Activated CD8-positive, alpha-beta memory T cell treated with anti-CD3 and anti-CD28 coated beads, Interleukin-2, amount 10 ng/mL, durations not matched to agents 7 days and 5 days (primary cell): ENCODE measurements around the gene ZNF484. TPM values are rescaled to one million over a fixed set of nuclear protein-coding genes. Genes with fewer than 3 reads are reported as not detected.
"Not testable (repeated sequence)": the region's sequence is repeated elsewhere in the genome, so short reads cannot be mapped to it uniquely, and the experiment has no call there.

Experiments used
- ATAC-seq: fragments of 150-1000 bp; cut with Tn5 transposase; one replicate; pipeline ENCODE4 v1.10.0; 2021; ENCODE audit warnings: moderate library complexity
- CTCF ChIA-PET: fragments of 350-600 bp; sonication (Branson Sonifier 250); formaldehyde crosslinking; loops from one replicate; lab custom pipeline; 2021; ENCODE audit warnings: antibody characterized with exemption; lab: Charles Lee
- DNase-seq: peaks from one replicate; pipeline ENCODE4 v3.0.0-alpha.2; 2020
- H3K27ac Mint-ChIP-seq: one replicate; pipeline ENCODE4 v1.8.0; 2021; ENCODE audit warnings: mild to moderate bottlenecking, mixed read lengths
- H3K27me3 Mint-ChIP-seq: one replicate; pipeline ENCODE4 v1.8.0; 2021; ENCODE audit warnings: mixed read lengths
- H3K36me3 Mint-ChIP-seq: one replicate; pipeline ENCODE4 v1.8.0; 2021; ENCODE audit warnings: mild to moderate bottlenecking, mixed read lengths
- H3K4me1 Mint-ChIP-seq: one replicate; pipeline ENCODE4 v1.8.0; 2021; ENCODE audit warnings: mixed read lengths
- H3K4me3 Mint-ChIP-seq: one replicate; pipeline ENCODE4 v1.8.0; 2021; ENCODE audit warnings: mild to moderate bottlenecking, moderate library complexity, mixed read lengths
- H3K9me3 Mint-ChIP-seq: one replicate; pipeline ENCODE4 v1.8.0; 2022; ENCODE audit warnings: low read depth, mixed read lengths
- total RNA-seq, 2 experiments: library from RNA; stranded (reverse); gene quantifications; one replicate each; pipeline ENCODE4 v1.2.3, GENCODE V29; 2021

The ZNF484 gene
- total RNA-seq, 2 experiments from 2014 or later, result 10.2 to 11.9 TPM

GRCh38 chr9:92886846-92887610 is 9.2 kb upstream of the ZNF484 start:
- peak; percentile 52 for DNase-seq
- H3K4me3 Mint-ChIP-seq, H3K9me3 Mint-ChIP-seq, H3K36me3 Mint-ChIP-seq, H3K27ac Mint-ChIP-seq, CTCF ChIA-PET, ATAC-seq, H3K27me3 Mint-ChIP-seq: not testable (repeated sequence)
- H3K4me1 Mint-ChIP-seq, result peaks cover 19% of the 10 kb centered on the region

GRCh38 chr9:92883666-92884405 is 6.0 kb upstream of the ZNF484 start:
- ATAC-seq, H3K27ac Mint-ChIP-seq, DNase-seq, H3K9me3 Mint-ChIP-seq, CTCF ChIA-PET, H3K4me3 Mint-ChIP-seq, H3K36me3 Mint-ChIP-seq, H3K27me3 Mint-ChIP-seq: not testable (repeated sequence)
- peaks cover 20% of the 10 kb centered on the region for H3K4me1 Mint-ChIP-seq

GRCh38 chr9:92882276-92882675 is 4.4 kb upstream of the ZNF484 start:
- H3K36me3 Mint-ChIP-seq, result peaks cover 8% of the 10 kb centered on the region
- H3K27ac Mint-ChIP-seq, result no peak overlapping the region
- H3K27me3 Mint-ChIP-seq, result peaks cover 3% of the 10 kb centered on the region
- CTCF ChIA-PET, result no interaction called here
- H3K9me3 Mint-ChIP-seq, result no peaks in the 10 kb centered on the region
- no peak overlapping the region for H3K4me3 Mint-ChIP-seq
- DNase-seq (no peak), ATAC-seq (no peak)
- H3K4me1 Mint-ChIP-seq, result peaks cover 14% of the 10 kb centered on the region

GRCh38 chr9:92875373-92875772 is 2.5 kb downstream of the ZNF484 start:
- Mint-ChIP-seq H3K36me3 (peaks cover 49% of the 10 kb centered on the region), H3K4me1 (peaks cover 40% of the 10 kb centered on the region), H3K4me3 (no peak overlapping the region), H3K27ac (no peak overlapping the region), H3K9me3 (no peaks in the 10 kb centered on the region), H3K27me3 (no peaks in the 10 kb centered on the region)
- ATAC-seq, result no peak
- DNase-seq, result no peak
- CTCF ChIA-PET, result no interaction called here

GRCh38 chr9:92870289-92870688 is 7.5 kb downstream of the ZNF484 start:
- Mint-ChIP-seq H3K4me3 (no peak overlapping the region), H3K27me3 (no peaks in the 10 kb centered on the region), H3K4me1 (peaks cover 23% of the 10 kb centered on the region), H3K9me3 (peaks cover 4% of the 10 kb centered on the region), H3K36me3 (peaks cover 78% of the 10 kb centered on the region), H3K27ac (no peak overlapping the region)
- CTCF ChIA-PET, result interaction anchor here (1.0 kb wide), 1 partner anchor 13 kb away, joined by 3 read pairs; no protein-coding TSS in a partner anchor
- ATAC-seq, result no peak
- no peak for DNase-seq

GRCh38 chr9:92866600-92866999 is 11.2 kb downstream of the ZNF484 start:
- H3K27ac Mint-ChIP-seq, H3K4me3 Mint-ChIP-seq, CTCF ChIA-PET, H3K27me3 Mint-ChIP-seq, ATAC-seq, DNase-seq: not testable (repeated sequence)
- H3K36me3 Mint-ChIP-seq, result peaks cover 83% of the 10 kb centered on the region
- peaks cover 26% of the 10 kb centered on the region for H3K4me1 Mint-ChIP-seq
- H3K9me3 Mint-ChIP-seq, result peaks cover 15% of the 10 kb centered on the region

- Mint-ChIP-seq H3K4me3 (no peak overlapping the region), H3K36me3 (peaks cover 84% of the 10 kb centered on the region), H3K9me3 (peaks cover 15% of the 10 kb centered on the region), H3K4me1 (peaks cover 21% of the 10 kb centered on the region), H3K27ac (no peak overlapping the region), H3K27me3 (no peaks in the 10 kb centered on the region)
- no peak for DNase-seq
- ATAC-seq, result no peak
- CTCF ChIA-PET, result no interaction called here
These were observed 13.7 kb downstream of the ZNF484 start for GRCh38 chr9:92864152-92864551.

- DNase-seq (no peak), ATAC-seq (no peak)
- Mint-ChIP-seq H3K4me1 (peaks cover 18% of the 10 kb centered on the region), H3K4me3 (no peak overlapping the region), H3K36me3 (peaks cover 83% of the 10 kb centered on the region), H3K9me3 (peaks cover 23% of the 10 kb centered on the region), H3K27ac (no peak overlapping the region), H3K27me3 (no peaks in the 10 kb centered on the region)
- CTCF ChIA-PET, result interaction anchor here (0.7 kb wide), 1 partner anchor 722 kb away, joined by 3 read pairs; no protein-coding TSS in a partner anchor
These were observed 17.0 kb downstream of the ZNF484 start for GRCh38 chr9:92860867-92861266.

- CTCF ChIA-PET, result interaction anchor here (0.7 kb wide), 1 partner anchor 13 kb away, joined by 3 read pairs; no protein-coding TSS in a partner anchor
- Mint-ChIP-seq H3K9me3 (peaks cover 24% of the 10 kb centered on the region), H3K27ac (no peak overlapping the region), H3K4me1 (peaks cover 10% of the 10 kb centered on the region), H3K4me3 (no peak overlapping the region), H3K27me3 (no peaks in the 10 kb centered on the region), H3K36me3 (peaks cover 85% of the 10 kb centered on the region)
- ATAC-seq, result no peak
- no peak for DNase-seq
These were observed 20.6 kb downstream of the ZNF484 start for GRCh38 chr9:92857236-92857635.

- ATAC-seq (no peak), DNase-seq (no peak)
- peaks cover 88% of the 10 kb centered on the region for H3K36me3 Mint-ChIP-seq
- no peak overlapping the region for H3K4me3 Mint-ChIP-seq
- H3K27ac Mint-ChIP-seq, result no peak overlapping the region
- CTCF ChIA-PET, result no interaction called here
- H3K4me1 Mint-ChIP-seq, result no peaks in the 10 kb centered on the region
- H3K27me3 Mint-ChIP-seq, result no peaks in the 10 kb centered on the region
- H3K9me3 Mint-ChIP-seq, result peaks cover 34% of the 10 kb centered on the region
These were observed 24.1 kb downstream of the ZNF484 start for GRCh38 chr9:92853716-92854115.

GRCh38 chr9:92850898-92851297 is 26.9 kb downstream of the ZNF484 start:
- Mint-ChIP-seq H3K36me3 (peaks cover 91% of the 10 kb centered on the region), H3K27ac (no peak overlapping the region), H3K4me3 (no peak overlapping the region), H3K4me1 (no peaks in the 10 kb centered on the region), H3K9me3 (peaks cover 41% of the 10 kb centered on the region), H3K27me3 (no peaks in the 10 kb centered on the region)
- no peak for DNase-seq
- ATAC-seq, result no peak
- CTCF ChIA-PET, result no interaction called here

- H3K4me3 Mint-ChIP-seq, CTCF ChIA-PET, H3K27me3 Mint-ChIP-seq, H3K4me1 Mint-ChIP-seq, ATAC-seq, DNase-seq, H3K27ac Mint-ChIP-seq: not testable (repeated sequence)
- Mint-ChIP-seq H3K9me3 (peaks cover 46% of the 10 kb centered on the region), H3K36me3 (peaks cover 89% of the 10 kb centered on the region)
These were observed 29.1 kb downstream of the ZNF484 start for GRCh38 chr9:92848740-92849139.

GRCh38 chr9:92846662-92847145 is 31.1 kb downstream of the ZNF484 start:
- peaks cover 80% of the 10 kb centered on the region for H3K36me3 Mint-ChIP-seq
- no peak overlapping the region for H3K4me3 Mint-ChIP-seq
- DNase-seq (no peak), ATAC-seq (no peak)
- no peaks in the 10 kb centered on the region for H3K4me1 Mint-ChIP-seq
- H3K9me3 Mint-ChIP-seq, result peaks cover 43% of the 10 kb centered on the region
- no peaks in the 10 kb centered on the region for H3K27me3 Mint-ChIP-seq
- no peak overlapping the region for H3K27ac Mint-ChIP-seq
- CTCF ChIA-PET, result no interaction called here
